GM12878 (cell line): ENCODE measurements around the gene RGP1. TPM values are rescaled to one million over a fixed set of nuclear protein-coding genes. Genes with fewer than 3 reads are reported as not detected.
A peak's percentile ranks its signal among the peaks of the same experiment; 100 is the strongest.

Source experiments
- ATAC-seq: fragments of 200-7000 bp; cut with Tn5 transposase; 3 replicates; pipeline ENCODE4 v1.9.1; 2020; ENCODE audit warnings: mild to moderate bottlenecking, moderate library complexity
- BruUV-seq: library from RNA; stranded (reverse); fragments of 400-500 nt; replicated peaks from 2 replicates; lab custom pipeline; 2021; lab: Mats Ljungman, UMichigan
- CTCF ChIA-PET: fragments of 300-600 bp; sonication (Branson Sonifier 250); formaldehyde crosslinking; extraction: SDS; loops from one replicate; lab custom pipeline; 2021; ENCODE audit warnings: inconsistent platforms; lab: Yijun Ruan, JAX
- POLR2A ChIA-PET: fragments of 350-600 bp; formaldehyde crosslinking; extraction: SDS; loops from one replicate; lab custom pipeline; 2021; ENCODE audit warnings: inconsistent platforms; lab: Charles Lee
- RAD21 ChIA-PET: fragments of 300-600 bp; sonication (Branson Sonifier 250); formaldehyde crosslinking; loops from one replicate; lab custom pipeline; 2023; ENCODE audit warnings: antibody characterized with exemption; ENCODE audit not compliant: unreplicated experiment; lab: Charles Lee
- SMC1A ChIA-PET: fragments of 300-600 bp; sonication (Branson Sonifier 250); formaldehyde crosslinking; loops from one replicate; lab custom pipeline; 2023; ENCODE audit not compliant: unreplicated experiment, uncharacterized antibody; lab: Charles Lee
- DNase-seq: peaks from one replicate; pipeline ENCODE4 v3.0.0-alpha.2; 2011; ENCODE audit warnings: low read depth, low spot score
- FAIRE-seq: peaks from 3 replicates; lab custom pipeline; 2011; peaks lifted over from hg19 to GRCh38; lab: Jason Lieb, UNC
- H2AFZ ChIP-seq: 2 replicates; pipeline ENCODE4 v1.6.0; 2011; ENCODE audit warnings: low read depth, low read length, control low read depth; ENCODE audit not compliant: control insufficient read depth
- H3K27ac ChIP-seq: 2 replicates; pipeline ENCODE4 v1.5.1; 2011; ENCODE audit warnings: control low read depth; ENCODE audit not compliant: control insufficient read depth, insufficient read depth
- H3K27me3 ChIP-seq, 2 experiments: replicated peaks in 1 of 2; 2 replicates each; pipeline versions ENCODE4 v1.6.0 to v1.6.1; 2011; ENCODE audit warnings: low read length in 1 of 2; ENCODE audit not compliant: control insufficient read depth in 2 of 2, insufficient read depth in 2 of 2
- H3K36me3 ChIP-seq, 2 experiments: 2 replicates each; pipeline ENCODE4 v1.5.1; 2011; ENCODE audit warnings: low read length in 1 of 2; ENCODE audit not compliant: control insufficient read depth in 2 of 2, insufficient read depth in 2 of 2
- H3K4me1 ChIP-seq: 2 replicates; pipeline ENCODE4 v1.6.1; 2011; ENCODE audit warnings: mild to moderate bottlenecking, low read length, moderate library complexity, mixed read lengths; ENCODE audit not compliant: control insufficient read depth, insufficient read depth
- H3K4me2 ChIP-seq: 2 replicates; pipeline ENCODE4 v1.6.0; 2011; ENCODE audit warnings: control low read depth; ENCODE audit not compliant: control insufficient read depth, insufficient read depth
- H3K4me3 ChIP-seq: fragments of 200-600 bp; sonication (generic); 2 replicates; pipeline ENCODE4 v1.5.1; 2016
- H3K79me2 ChIP-seq: 2 replicates; pipeline ENCODE4 v1.6.0; 2011; ENCODE audit warnings: low read length; ENCODE audit not compliant: control insufficient read depth, insufficient read depth
- H3K9ac ChIP-seq: 2 replicates; pipeline ENCODE4 v1.8.0; 2011; ENCODE audit warnings: low read length, control low read depth, mixed read lengths; ENCODE audit not compliant: control insufficient read depth, insufficient read depth
- H3K9me3 ChIP-seq: replicated peaks from 3 replicates; pipeline ENCODE4 v1.5.1; 2011; ENCODE audit warnings: mild to moderate bottlenecking, low read length; ENCODE audit not compliant: control insufficient read depth, insufficient read depth
- H4K20me1 ChIP-seq: 2 replicates; pipeline ENCODE4 v1.6.0; 2011; ENCODE audit not compliant: control insufficient read depth, insufficient read depth
- BMI1 ChIP-seq: fragments of 450-650 bp; IDR thresholded peaks from 2 replicates; pipeline ENCODE4 v1.6.1; 2016; ENCODE audit warnings: mild to moderate bottlenecking, moderate library complexity, borderline replicate concordance
- FOXM1 ChIP-seq: IDR thresholded peaks from 2 replicates; pipeline ENCODE4 v1.6.1; 2012; ENCODE audit warnings: low read depth, mild to moderate bottlenecking, inconsistent platforms, low read length, moderate library complexity
- GATAD2B ChIP-seq: fragments of 450-650 bp; conservative IDR thresholded peaks from 2 replicates; pipeline ENCODE4 v1.6.1; 2017; ENCODE audit warnings: low read depth, mild to moderate bottlenecking, moderate library complexity
- MXI1 ChIP-seq: fragments of 150-350 bp; IDR thresholded peaks from 2 replicates; pipeline ENCODE4 v1.6.1; 2011; ENCODE audit warnings: low read depth, mild to moderate bottlenecking, inconsistent platforms, low read length, improper control_type of control experiment
- NBN ChIP-seq: fragments of 450-650 bp; IDR thresholded peaks from 2 replicates; pipeline ENCODE4 v1.6.1; 2016
- PML ChIP-seq: IDR thresholded peaks from 2 replicates; pipeline ENCODE4 v1.6.1; 2012; ENCODE audit warnings: low read length, inconsistent platforms
- SIN3A ChIP-seq: IDR thresholded peaks from 2 replicates; pipeline ENCODE4 v1.6.1; 2012; ENCODE audit warnings: low read depth, low read length, improper control_type of control experiment
- SMARCA5 ChIP-seq: fragments of 450-650 bp; IDR thresholded peaks from 2 replicates; pipeline ENCODE4 v1.6.1; 2017; ENCODE audit warnings: mild to moderate bottlenecking
- SMC3 ChIP-seq: IDR thresholded peaks from 2 replicates; pipeline ENCODE4 v1.6.1; 2011; ENCODE audit warnings: low read length, improper control_type of control experiment, borderline replicate concordance
- SREBF1 ChIP-seq: IDR thresholded peaks from 2 replicates; pipeline ENCODE4 v1.6.1; 2012; ENCODE audit warnings: mild to moderate bottlenecking, low read length
- TCF3 ChIP-seq: IDR thresholded peaks from 2 replicates; pipeline ENCODE4 v1.6.1; 2012; ENCODE audit warnings: low read depth, mild to moderate bottlenecking, low read length, borderline replicate concordance; ENCODE audit not compliant: insufficient read depth
- WGBS: methylation state at CpG from one replicate; pipeline ENCODE4 v1.1.6; 2016; ENCODE audit warnings: low lambda C conversion rate; ENCODE audit not compliant: insufficient replicate concordance, insufficient coverage; ENCODE audit errors: missing lambda C conversion rate; 5-methylcytosine and 5-hydroxymethylcytosine counted together
- in situ Hi-C: fragments of 300-500 bp; cut with MboI; formaldehyde crosslinking; loops from 9 replicates; pipeline ENCODE4 v1.14.3; 2018; ENCODE audit warnings: mixed read lengths
- intact Hi-C: fragments of 100-400 bp; cut with micrococcal nuclease; formaldehyde crosslinking; loops from one replicate; pipeline ENCODE4 v1.14.2; 2022; ENCODE audit not compliant: unreplicated experiment
- polyA plus RNA-seq, 11 experiments: library from polyadenylated mRNA; depleted of rRNA in 4 of 11; unstranded in 6 of 11; stranded (reverse) in 5 of 11; fragments of >200 nt; fragmentation: Nextera tagmentation in 4 of 11; fragmentation: Illumina TruSeq in 1 of 11; extraction: Ambion mirVana in 4 of 11; extraction: Trizol in 1 of 11; gene quantifications; 1 replicate in 1 of 11; 2 replicates in 10 of 11; pipeline versions ENCODE4 v1.2.1 to v1.2.3, GENCODE V29; 2011 to 2016; ENCODE audit warnings: inconsistent platforms in 2 of 11, missing spikeins in 2 of 11, low read depth in 1 of 11
- total RNA-seq, 4 experiments: library from RNA; depleted of rRNA in 3 of 4; stranded (reverse); fragments of >200 nt in 3 of 4; fragmentation: Illumina TruSeq in 1 of 4; extraction: Trizol in 1 of 4; gene quantifications; 2 replicates each; pipeline versions ENCODE4 v1.2.1 to v1.2.3, GENCODE V29; 2013 to 2021
- TF ChIP-seq, protein P1 (sequence below): fragments of 450-650 bp; IDR thresholded peaks from 2 replicates; pipeline ENCODE4 v1.6.1; 2018; ENCODE audit warnings: borderline replicate concordance, mild to moderate bottlenecking; ENCODE audit not compliant: partially characterized antibody
- TF ChIP-seq, protein P2 (sequence below), 3 experiments: IDR thresholded peaks in 2 of 3; conservative IDR thresholded peaks in 1 of 3; 2 replicates each; pipeline ENCODE4 v1.5.1; 2011; ENCODE audit warnings: low read depth in 3 of 3, low read length in 3 of 3, mild to moderate bottlenecking in 3 of 3, control low read depth in 2 of 3, moderate library complexity in 2 of 3, inconsistent platforms in 1 of 3, mixed read lengths in 1 of 3; ENCODE audit not compliant: control insufficient read depth in 2 of 3, insufficient read depth in 1 of 3; ENCODE audit errors: extremely low read depth in 1 of 3
- TF ChIP-seq, protein P3 (sequence below): IDR thresholded peaks from 2 replicates; pipeline ENCODE4 v1.6.1; 2012; ENCODE audit warnings: low read length, inconsistent platforms

The RGP1 gene
- total and polyA plus RNA-seq, 10 of the 15 experiments (the other 5 are each of a cell fraction or from before 2014, with no cell fraction given), result 0.44 to 14.9 (median 7.4) TPM

DNA sequence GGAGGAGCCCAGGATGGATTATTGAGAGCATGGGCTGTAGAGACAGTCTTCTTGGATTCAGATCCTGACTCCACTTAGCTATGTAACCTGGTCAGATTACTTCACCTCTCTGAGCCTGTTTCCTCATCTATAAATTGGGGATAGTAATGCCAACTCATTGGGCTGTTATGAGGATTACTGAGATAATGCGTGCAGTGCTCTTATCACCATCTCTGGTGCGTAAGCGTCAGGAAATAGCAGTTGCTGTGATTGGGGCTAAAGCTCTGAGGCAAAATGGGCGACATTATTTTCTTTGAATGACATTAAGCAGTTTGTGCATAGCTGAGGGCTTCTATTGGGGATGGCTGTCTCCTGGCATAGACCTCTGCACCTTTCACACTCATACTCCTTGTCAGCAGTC, 6.0 kb downstream of the RGP1 start (continued):
- TF ChIP-seq MXI1, result no peak

DNA sequence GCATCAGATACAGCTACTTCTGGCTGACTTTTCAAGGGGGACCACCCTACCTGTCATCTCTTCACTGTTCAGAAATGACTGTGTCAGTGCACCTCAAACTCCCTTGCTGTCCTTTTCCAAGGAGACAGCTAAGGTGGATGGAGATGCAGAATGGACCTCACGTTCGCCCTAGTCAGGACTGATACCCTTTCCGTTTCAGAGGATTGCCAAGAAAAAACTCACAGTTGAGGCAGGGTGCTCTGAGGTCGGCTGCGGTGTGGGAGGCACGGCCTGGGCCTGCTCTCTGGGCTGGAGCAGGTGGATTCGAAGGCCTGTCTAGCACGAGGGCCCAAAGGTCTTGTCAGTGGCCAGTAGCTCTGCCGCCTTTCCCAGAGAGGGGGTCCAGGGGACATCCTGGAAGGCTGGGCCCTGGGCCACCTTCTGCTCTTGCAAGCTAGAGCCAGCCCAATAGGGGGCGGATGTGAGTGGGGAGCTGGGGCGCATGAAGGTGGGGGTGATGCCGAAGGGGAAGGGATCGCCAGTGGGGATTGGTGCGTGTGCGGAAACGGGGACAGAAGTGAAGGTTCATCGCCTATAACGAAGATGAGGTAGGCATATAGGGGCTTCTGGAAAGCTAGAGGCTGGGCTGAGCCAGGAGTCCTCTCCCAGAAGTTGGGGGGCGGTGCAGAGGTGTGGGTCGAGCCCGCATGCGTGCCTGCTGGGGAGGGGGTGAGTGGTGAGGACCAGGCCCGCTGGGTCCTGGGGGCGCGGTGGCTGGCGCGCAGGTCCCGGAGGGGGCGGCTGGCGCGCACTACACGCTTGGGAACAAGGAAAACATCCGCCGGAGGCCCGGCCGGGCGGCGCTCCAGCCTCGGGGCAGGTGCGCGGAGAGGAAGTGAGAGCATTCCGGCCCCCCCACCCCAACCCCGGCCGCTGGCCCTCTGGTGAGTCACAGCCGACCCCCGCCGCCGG, 7.5 kb downstream of the RGP1 start:
- ChIA-PET RAD21 (interaction anchor here (0.9 to 1.6 kb wide), 9 partner anchors 8 to 109 kb away, joined by 3 to 9 read pairs (median 4); partner anchors contain the start of genes ARHGEF39, CCDC107, CREB3 and GBA2), SMC1A (interaction anchor here (0.7 to 3.4 kb wide), 13 partner anchors 10 to 126 kb away, joined by 3 to 12 read pairs (median 3); partner anchors contain the start of genes ARHGEF39, CCDC107, CREB3 and RMRP), CTCF (interaction anchor here (0.6 to 2.0 kb wide), 32 partner anchors 9 to 705 kb away, joined by 3 to 27 read pairs (median 6); partner anchors contain the start of genes CCDC107, HINT2, RMRP and SPAG8), POLR2A (interaction anchor here (0.7 to 1.5 kb wide), 11 partner anchors 8 to 99 kb away, joined by 3 to 7 read pairs (median 3); partner anchors contain the start of genes CCDC107, HINT2, RMRP and TLN1)
- no peak for DNase-seq
- Histone ChIP-seq H3K4me2 (peak overlapping the region; percentile 90), H3K79me2 (peaks cover 33% of the 10 kb centered on the region), H3K9me3 (no peaks in the 10 kb centered on the region), H3K4me3 (peak overlapping the region; percentile 87), H3K36me3 (peaks cover 5 to 13% of the 10 kb centered on the region in 2 experiments), H3K27me3 (no peaks in the 10 kb centered on the region), H3K9ac (peak overlapping the region; percentile 97), H3K27ac (peak overlapping the region; percentile 98), H3K4me1 (peaks cover 22% of the 10 kb centered on the region), H2AFZ (peak overlapping the region; percentile 90), H4K20me1 (no peaks in the 10 kb centered on the region)
- peak; percentile 7 for FAIRE-seq
- ATAC-seq, result peak; percentile 86
- in situ Hi-C loops, result no loop called here
- BruUV-seq, result no TSS peak
- WGBS, result 5% methylated on average over 40 of the region's 48 CpGs
- intact Hi-C loops, result loop anchor here (2.0 kb wide), 1 partner anchor 24 kb away; the partner anchor contains the start of genes CREB3 and TLN1
- peak; percentile 29; the same call in 1 of the 2 replicates for TF ChIP-seq SMC3
- TF ChIP-seq SREBF1, result no peak
- peak; percentile 81 for TF ChIP-seq NBN
- TF ChIP-seq, protein P1, sequence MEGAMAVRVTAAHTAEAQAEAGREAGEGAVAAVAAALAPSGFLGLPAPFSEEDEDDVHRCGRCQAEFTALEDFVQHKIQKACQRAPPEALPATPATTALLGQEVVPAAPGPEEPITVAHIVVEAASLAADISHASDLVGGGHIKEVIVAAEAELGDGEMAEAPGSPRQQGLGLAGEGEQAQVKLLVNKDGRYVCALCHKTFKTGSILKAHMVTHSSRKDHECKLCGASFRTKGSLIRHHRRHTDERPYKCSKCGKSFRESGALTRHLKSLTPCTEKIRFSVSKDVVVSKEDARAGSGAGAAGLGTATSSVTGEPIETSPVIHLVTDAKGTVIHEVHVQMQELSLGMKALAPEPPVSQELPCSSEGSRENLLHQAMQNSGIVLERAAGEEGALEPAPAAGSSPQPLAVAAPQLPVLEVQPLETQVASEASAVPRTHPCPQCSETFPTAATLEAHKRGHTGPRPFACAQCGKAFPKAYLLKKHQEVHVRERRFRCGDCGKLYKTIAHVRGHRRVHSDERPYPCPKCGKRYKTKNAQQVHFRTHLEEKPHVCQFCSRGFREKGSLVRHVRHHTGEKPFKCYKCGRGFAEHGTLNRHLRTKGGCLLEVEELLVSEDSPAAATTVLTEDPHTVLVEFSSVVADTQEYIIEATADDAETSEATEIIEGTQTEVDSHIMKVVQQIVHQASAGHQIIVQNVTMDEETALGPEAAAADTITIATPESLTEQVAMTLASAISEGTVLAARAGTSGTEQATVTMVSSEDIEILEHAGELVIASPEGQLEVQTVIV, result no peak
- TF ChIP-seq GATAD2B, result peak; percentile 82
- TF ChIP-seq SIN3A, result peak; percentile 51; the same call in 1 of the 2 replicates
- TF ChIP-seq, protein P2, sequence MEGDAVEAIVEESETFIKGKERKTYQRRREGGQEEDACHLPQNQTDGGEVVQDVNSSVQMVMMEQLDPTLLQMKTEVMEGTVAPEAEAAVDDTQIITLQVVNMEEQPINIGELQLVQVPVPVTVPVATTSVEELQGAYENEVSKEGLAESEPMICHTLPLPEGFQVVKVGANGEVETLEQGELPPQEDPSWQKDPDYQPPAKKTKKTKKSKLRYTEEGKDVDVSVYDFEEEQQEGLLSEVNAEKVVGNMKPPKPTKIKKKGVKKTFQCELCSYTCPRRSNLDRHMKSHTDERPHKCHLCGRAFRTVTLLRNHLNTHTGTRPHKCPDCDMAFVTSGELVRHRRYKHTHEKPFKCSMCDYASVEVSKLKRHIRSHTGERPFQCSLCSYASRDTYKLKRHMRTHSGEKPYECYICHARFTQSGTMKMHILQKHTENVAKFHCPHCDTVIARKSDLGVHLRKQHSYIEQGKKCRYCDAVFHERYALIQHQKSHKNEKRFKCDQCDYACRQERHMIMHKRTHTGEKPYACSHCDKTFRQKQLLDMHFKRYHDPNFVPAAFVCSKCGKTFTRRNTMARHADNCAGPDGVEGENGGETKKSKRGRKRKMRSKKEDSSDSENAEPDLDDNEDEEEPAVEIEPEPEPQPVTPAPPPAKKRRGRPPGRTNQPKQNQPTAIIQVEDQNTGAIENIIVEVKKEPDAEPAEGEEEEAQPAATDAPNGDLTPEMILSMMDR (IDR thresholded peaks at IDR 0.05 in 2 of 3, conservative IDR thresholded peaks at IDR 0.05 in 1 of 3; ENCODE audit: control insufficient read depth in 2 of 3, extremely low read depth in 1 of 3, insufficient read depth in 1 of 3, low read depth in 3 of 3, low read length in 3 of 3), result peak; percentile 76 to 94 (median 82)
- peak; percentile 85; the same call in 1 of the 2 replicates for TF ChIP-seq SMARCA5
- TF ChIP-seq, protein P3, sequence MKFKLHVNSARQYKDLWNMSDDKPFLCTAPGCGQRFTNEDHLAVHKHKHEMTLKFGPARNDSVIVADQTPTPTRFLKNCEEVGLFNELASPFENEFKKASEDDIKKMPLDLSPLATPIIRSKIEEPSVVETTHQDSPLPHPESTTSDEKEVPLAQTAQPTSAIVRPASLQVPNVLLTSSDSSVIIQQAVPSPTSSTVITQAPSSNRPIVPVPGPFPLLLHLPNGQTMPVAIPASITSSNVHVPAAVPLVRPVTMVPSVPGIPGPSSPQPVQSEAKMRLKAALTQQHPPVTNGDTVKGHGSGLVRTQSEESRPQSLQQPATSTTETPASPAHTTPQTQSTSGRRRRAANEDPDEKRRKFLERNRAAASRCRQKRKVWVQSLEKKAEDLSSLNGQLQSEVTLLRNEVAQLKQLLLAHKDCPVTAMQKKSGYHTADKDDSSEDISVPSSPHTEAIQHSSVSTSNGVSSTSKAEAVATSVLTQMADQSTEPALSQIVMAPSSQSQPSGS, result no peak
- peak; percentile 37; the same call in 1 of the 2 replicates for TF ChIP-seq PML
- no peak for TF ChIP-seq BMI1
- TF ChIP-seq MXI1, result no peak
- TF ChIP-seq FOXM1, result peak; percentile 14; the same call in 1 of the 2 replicates
- TF ChIP-seq TCF3, result peak; percentile 73; the same call in 1 of the 2 replicates
